Epithelial cell of esophagus (primary cell): Measurements from ENCODE around the gene TSC22D1.

Experiments used
- DNase-seq: peaks from one replicate; pipeline ENCODE4 v3.0.0; 2010; ENCODE audit warnings: low read depth
- H3K4me3 ChIP-seq: 2 replicates; pipeline ENCODE4 v1.5.1; 2011; ENCODE audit warnings: mild to moderate bottlenecking, low read length, control low read depth
- TF ChIP-seq, protein P1 (sequence below): IDR thresholded peaks from 2 replicates; pipeline ENCODE4 v1.5.1; 2011; ENCODE audit warnings: low read depth, mild to moderate bottlenecking, low read length, control low read depth, inconsistent platforms; ENCODE audit not compliant: insufficient read depth; ENCODE audit errors: missing control alignments

TSC22D1 gene

DNA sequence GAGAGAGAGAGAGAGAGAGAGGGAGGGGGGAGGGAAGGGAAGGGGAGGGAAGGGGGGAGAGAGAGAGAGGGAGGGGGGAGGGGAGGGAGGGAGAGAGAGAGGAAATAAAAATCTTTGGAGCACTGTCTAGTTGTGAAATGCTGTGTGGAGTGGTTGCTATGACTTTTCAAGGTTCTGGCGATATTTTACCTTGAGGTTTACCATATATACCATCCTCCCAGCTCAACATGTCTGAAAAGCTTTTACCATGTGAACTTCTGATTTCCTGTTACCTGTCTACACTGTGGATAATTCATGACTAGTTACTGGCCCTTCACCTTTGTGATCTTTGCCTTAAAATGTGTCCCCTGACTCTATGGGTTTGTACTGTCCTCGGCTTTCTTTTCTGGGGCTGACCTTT lies 164.3 kb downstream of the TSC22D1 start:
- TF ChIP-seq, protein P1, sequence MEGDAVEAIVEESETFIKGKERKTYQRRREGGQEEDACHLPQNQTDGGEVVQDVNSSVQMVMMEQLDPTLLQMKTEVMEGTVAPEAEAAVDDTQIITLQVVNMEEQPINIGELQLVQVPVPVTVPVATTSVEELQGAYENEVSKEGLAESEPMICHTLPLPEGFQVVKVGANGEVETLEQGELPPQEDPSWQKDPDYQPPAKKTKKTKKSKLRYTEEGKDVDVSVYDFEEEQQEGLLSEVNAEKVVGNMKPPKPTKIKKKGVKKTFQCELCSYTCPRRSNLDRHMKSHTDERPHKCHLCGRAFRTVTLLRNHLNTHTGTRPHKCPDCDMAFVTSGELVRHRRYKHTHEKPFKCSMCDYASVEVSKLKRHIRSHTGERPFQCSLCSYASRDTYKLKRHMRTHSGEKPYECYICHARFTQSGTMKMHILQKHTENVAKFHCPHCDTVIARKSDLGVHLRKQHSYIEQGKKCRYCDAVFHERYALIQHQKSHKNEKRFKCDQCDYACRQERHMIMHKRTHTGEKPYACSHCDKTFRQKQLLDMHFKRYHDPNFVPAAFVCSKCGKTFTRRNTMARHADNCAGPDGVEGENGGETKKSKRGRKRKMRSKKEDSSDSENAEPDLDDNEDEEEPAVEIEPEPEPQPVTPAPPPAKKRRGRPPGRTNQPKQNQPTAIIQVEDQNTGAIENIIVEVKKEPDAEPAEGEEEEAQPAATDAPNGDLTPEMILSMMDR, result no peak
- DNase-seq, result no peak
- H3K4me3 ChIP-seq, result no peak overlapping the region

DNA sequence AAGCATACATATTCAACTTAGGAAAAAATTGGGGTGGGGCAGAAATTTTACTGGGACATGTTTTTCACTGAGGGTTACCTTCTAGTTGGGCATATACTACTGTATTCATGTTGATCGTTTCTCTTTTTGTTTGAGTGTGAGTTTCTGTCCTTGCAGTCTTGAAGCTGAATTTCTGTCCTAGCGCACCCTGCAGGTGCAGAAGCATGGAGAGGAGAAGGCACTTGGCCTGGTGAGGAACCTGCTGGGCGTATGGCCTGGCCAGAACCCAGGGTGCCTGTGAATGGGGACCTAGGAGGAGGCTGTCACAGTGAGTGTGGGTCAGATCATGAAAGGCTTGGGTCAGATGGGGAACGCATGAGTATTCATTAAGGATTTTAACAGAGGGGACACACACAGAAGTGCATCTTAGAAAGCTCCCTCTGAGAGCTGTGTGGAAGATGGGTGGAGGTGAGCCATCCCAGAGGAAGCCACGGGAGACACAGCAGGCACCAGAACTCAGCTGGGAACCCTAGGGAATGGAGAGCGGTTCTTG lies 165.7 kb downstream of the TSC22D1 start:
- TF ChIP-seq, protein P1, result no peak
- DNase-seq, result no peak
- no peak overlapping the region for H3K4me3 ChIP-seq

DNA sequence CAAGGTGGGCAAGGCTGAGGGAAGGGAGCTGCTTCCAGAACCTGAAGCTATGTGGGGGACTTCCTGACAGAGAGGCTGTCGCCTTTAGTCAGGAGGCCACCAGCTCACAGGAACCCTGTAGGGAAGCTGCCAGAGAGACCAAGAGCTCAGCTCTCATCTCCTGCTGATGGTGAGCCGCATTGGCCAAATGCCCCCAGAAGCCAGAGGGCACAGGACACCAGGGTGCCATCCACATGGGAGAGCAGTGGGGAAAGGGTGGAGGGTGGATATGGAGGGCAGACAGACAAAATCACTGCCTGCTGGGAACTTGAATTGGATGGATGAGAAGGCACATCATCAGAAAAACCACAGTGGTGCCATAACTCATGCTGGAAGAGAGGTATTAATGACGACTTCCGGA lies 166.5 kb downstream of the TSC22D1 start:
- DNase-seq, result no peak
- H3K4me3 ChIP-seq, result no peak overlapping the region
- TF ChIP-seq, protein P1, result no peak

DNA sequence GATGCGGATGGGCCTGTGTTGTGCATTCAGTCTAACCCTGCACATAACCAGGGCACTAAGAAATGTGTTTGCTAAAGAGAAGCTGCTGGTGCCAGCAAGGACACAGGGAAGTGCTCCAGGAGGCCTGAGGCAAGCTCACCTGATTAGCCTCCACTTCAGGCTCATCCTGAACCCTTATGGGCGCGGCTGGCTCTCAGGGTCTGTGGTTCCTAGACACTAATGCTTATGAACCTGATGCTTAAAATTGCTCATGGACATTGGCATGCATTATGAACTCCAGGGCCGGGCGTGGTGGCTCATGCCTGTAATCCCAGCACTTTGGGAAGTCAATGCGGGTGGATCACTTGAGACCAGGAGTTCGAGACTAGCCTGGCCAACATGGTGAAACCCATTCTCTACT lies 168.2 kb downstream of the TSC22D1 start:
- H3K4me3 ChIP-seq, result no peak overlapping the region
- peak; percentile 52 for DNase-seq
- TF ChIP-seq, protein P1, result no peak

DNA sequence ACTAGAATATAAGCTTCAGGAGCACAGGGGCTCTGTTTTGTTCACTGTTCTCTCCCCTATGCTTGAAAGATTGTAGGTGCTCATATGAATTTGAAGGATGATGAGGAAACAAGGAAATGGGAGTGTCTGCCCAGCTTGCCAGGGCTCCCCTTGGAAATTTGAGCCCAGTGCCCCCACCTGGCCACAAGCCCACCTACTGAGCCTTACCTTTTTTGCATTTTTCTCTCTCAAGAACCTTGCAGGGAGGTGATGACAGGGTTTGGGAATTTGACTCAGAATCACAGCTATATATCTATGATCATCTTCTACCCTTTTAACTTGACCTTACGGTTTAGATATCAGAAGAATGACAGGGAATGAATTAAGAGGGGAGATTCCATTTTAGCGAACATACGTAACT lies 168.8 kb downstream of the TSC22D1 start:
- H3K4me3 ChIP-seq, result no peak overlapping the region
- no peak for DNase-seq
- TF ChIP-seq, protein P1, result no peak

DNA sequence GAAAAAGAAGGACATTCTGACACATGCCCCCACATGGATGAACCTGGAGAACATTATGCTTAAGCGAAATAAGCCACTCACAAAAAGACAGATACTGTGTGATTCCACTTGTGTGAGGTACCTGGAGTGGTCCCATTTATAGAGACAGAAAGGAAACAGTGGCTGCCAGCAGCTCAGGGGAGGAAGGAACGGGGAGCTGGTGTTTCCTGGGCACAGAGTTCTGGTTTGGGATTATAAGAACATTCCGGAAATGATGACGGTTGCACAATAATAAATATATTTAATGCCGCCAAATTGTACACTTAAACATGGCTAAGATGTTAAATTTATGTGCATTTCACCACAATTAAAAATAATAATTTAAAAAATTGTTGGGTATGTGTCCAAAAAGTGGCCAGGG lies 169.5 kb downstream of the TSC22D1 start:
- TF ChIP-seq, protein P1, result no peak
- H3K4me3 ChIP-seq, result no peak overlapping the region

DNA sequence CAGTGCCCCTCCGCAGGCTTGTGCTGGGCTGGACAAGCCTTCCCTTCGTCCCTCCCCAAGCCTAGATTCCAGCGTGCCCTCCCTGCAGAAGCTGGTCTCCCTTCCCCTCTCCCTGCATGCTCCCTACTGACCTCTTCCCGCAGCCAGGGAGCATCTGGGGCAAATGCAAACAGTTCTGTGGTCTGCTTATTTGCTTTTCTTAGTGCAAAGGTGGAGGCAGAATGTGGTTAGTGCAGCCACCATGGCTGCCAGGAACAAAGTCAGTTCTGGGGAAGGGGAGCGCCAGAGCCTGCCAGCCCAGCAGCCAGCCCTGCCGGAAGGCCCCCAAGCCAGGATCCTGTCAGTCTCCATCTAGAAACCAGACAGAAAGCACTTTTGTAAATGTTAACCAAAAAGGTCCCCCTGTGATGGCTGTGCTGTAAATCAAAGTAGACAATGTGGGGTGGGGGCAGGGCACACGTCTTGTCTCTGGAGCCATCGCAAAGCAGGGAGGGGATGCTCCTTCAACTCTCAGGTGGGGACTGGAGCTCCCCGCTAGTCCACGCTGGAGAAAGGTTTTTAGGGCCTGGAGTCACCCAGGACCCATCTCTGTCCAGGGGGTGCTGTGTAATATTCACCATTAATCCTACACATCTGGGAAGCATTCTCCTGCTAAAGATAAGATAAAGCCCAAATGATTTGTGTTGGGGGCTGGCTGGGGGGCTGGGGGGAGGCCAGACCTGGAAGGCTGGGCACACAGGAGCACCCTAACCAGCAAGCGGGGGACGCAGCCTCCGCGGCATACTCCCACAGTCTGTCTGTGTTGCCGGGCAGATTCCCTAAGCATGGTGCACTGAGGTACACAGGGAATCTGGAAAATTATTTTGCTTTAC lies 171.6 kb downstream of the TSC22D1 start:
- DNase-seq, result no peak
- TF ChIP-seq, protein P1, result no peak
- no peak overlapping the region for H3K4me3 ChIP-seq

More for the DNA sequence above, 169.5 kb downstream of the TSC22D1 start:
- DNase-seq, result no peak
